G401 (cell line): ENCODE measurements around the gene FBXL2. TPM values are rescaled to one million over a fixed set of nuclear protein-coding genes. Genes with fewer than 3 reads are reported as not detected.
"Not testable (repeated sequence)": the region's sequence is repeated elsewhere in the genome, so short reads cannot be mapped to it uniquely, and the experiment has no call there.

Source experiments
- DNase-seq: peaks from one replicate; pipeline ENCODE4 v3.0.0-alpha.2; 2015; ENCODE audit warnings: low spot score
- in situ Hi-C: cut with HindIII; loops from 2 replicates; pipeline ENCODE4 v1.10.0; 2016; ENCODE audit warnings: low sequenced_read_pairs, mixed read lengths
- total RNA-seq: library from RNA; depleted of rRNA; stranded (reverse); fragments of >200 nt; shearing (Covaris generic); gene quantifications from 2 replicates; pipeline ENCODE4 v1.2.3, GENCODE V29; 2014; rRNA removed

FBXL2 gene
- total RNA-seq, 1 experiment from 2014 or later: 23.2 TPM

- no peak for DNase-seq
- in situ Hi-C loops: no loop called here
These were observed 142.7 kb downstream of the FBXL2 start for GRCh38 chr3:33419948-33420347.

- in situ Hi-C loops: no loop called here
- no peak for DNase-seq
These were observed 143.7 kb downstream of the FBXL2 start for GRCh38 chr3:33420966-33421365.

- no peak for DNase-seq
These were observed 147.6 kb downstream of the FBXL2 start for GRCh38 chr3:33424606-33425452.

GRCh38 chr3:33425453-33425852, 148.2 kb downstream of the FBXL2 start:
- in situ Hi-C loops: no loop called here
- peak; percentile 53 for DNase-seq

More at GRCh38 chr3:33424606-33425452, 147.6 kb downstream of the FBXL2 start:
- in situ Hi-C loops: no loop called here

GRCh38 chr3:33426068-33426467, 148.8 kb downstream of the FBXL2 start:
- in situ Hi-C loops: no loop called here
- DNase-seq: peak; percentile 90

- DNase-seq: no peak
- in situ Hi-C loops: no loop called here
These were observed 149.5 kb downstream of the FBXL2 start for GRCh38 chr3:33426630-33427317.

GRCh38 chr3:33428734-33429133, 151.5 kb downstream of the FBXL2 start:
- no peak for DNase-seq
- in situ Hi-C loops: no loop called here

- in situ Hi-C loops, DNase-seq: not testable (repeated sequence)
These were observed 152.1 kb downstream of the FBXL2 start for GRCh38 chr3:33429306-33429705.

GRCh38 chr3:33430061-33430460, 152.8 kb downstream of the FBXL2 start:
- in situ Hi-C loops: no loop called here
- no peak for DNase-seq

- in situ Hi-C loops: no loop called here
- no peak for DNase-seq
These were observed 153.3 kb downstream of the FBXL2 start for GRCh38 chr3:33430571-33430970.

GRCh38 chr3:33433843-33434242, 156.6 kb downstream of the FBXL2 start:
- in situ Hi-C loops: no loop called here
- DNase-seq: no peak

Other genes starting within 250 kb of the FBXL2 start
- gene GLB1, start 180.3 kb upstream of the FBXL2 start, total RNA-seq: 61.5 and 95.3 TPM in 2 replicates
- gene TMPPE, start 180.3 kb upstream of the FBXL2 start, total RNA-seq: 1.4 and 2.3 TPM in 2 replicates
- 280 and 316 TPM in 2 replicates for gene CRTAP, start 163.4 kb upstream of the FBXL2 start, total RNA-seq
- gene SUSD5, start 58.6 kb upstream of the FBXL2 start, total RNA-seq: 9.2 and 16.6 TPM in 2 replicates
- 88.8 and 106 TPM in 2 replicates for gene UBP1, start 163.0 kb downstream of the FBXL2 start, total RNA-seq